H9 (cell line): Measurements from ENCODE around the gene TMEM209. TPM values are rescaled to one million over a fixed set of nuclear protein-coding genes. Genes with fewer than 3 reads are reported as not detected.

ENCODE experiments used
- DNase-seq: peaks from one replicate; pipeline ENCODE4 v3.0.0-alpha.2; 2017
- H2AFZ ChIP-seq: one replicate; pipeline ENCODE4 v1.6.1; 2013; ENCODE audit warnings: mild to moderate bottlenecking, low read length, control low read depth, moderate library complexity
- H2AK5ac ChIP-seq: 2 replicates; pipeline ENCODE4 v1.6.1; 2013; ENCODE audit warnings: low read length, control low read depth, mixed read lengths; ENCODE audit not compliant: insufficient read length
- H2BK120ac ChIP-seq: one replicate; pipeline ENCODE4 v1.6.1; 2013; ENCODE audit warnings: low read depth, mild to moderate bottlenecking, low read length, control low read depth, inconsistent platforms; ENCODE audit not compliant: poor library complexity, severe bottlenecking
- H2BK12ac ChIP-seq: 2 replicates; pipeline ENCODE4 v1.6.1; 2013; ENCODE audit warnings: low read length, control low read depth, mixed read lengths, low read depth; ENCODE audit not compliant: insufficient read length
- H2BK15ac ChIP-seq: 2 replicates; pipeline ENCODE4 v1.6.1; 2013; ENCODE audit warnings: low read depth, low read length, control low read depth
- H2BK20ac ChIP-seq: one replicate; pipeline ENCODE4 v1.6.1; 2013; ENCODE audit warnings: low read depth, mild to moderate bottlenecking, low read length, control low read depth, inconsistent platforms; ENCODE audit not compliant: poor library complexity, severe bottlenecking
- H2BK5ac ChIP-seq: 2 replicates; pipeline ENCODE4 v1.6.1; 2013; ENCODE audit warnings: low read length, control low read depth, mixed read lengths; ENCODE audit not compliant: insufficient read length
- H3K14ac ChIP-seq: 2 replicates; pipeline ENCODE4 v1.6.1; 2013; ENCODE audit warnings: low read length, control low read depth; ENCODE audit not compliant: insufficient read depth
- H3K18ac ChIP-seq: 2 replicates; pipeline ENCODE4 v1.6.1; 2013; ENCODE audit warnings: low read depth, mild to moderate bottlenecking, mixed read lengths, low read length, control low read depth; ENCODE audit not compliant: insufficient read length
- H3K23ac ChIP-seq: 2 replicates; pipeline ENCODE4 v1.6.1; 2013; ENCODE audit warnings: low read length, control low read depth, mixed read lengths, low read depth; ENCODE audit not compliant: insufficient read length
- H3K23me2 ChIP-seq: 2 replicates; pipeline ENCODE4 v1.6.1; 2013; ENCODE audit warnings: low read depth, mild to moderate bottlenecking, mixed read lengths, low read length, control low read depth; ENCODE audit not compliant: insufficient read length, poor library complexity, severe bottlenecking
- H3K27ac ChIP-seq: 2 replicates; pipeline ENCODE4 v1.5.1; 2013; ENCODE audit warnings: low read length, control low read depth, mixed read lengths, low read depth; ENCODE audit not compliant: insufficient read length
- H3K27me3 ChIP-seq: 2 replicates; pipeline ENCODE4 v1.6.1; 2013; ENCODE audit warnings: low read length, control low read depth, inconsistent platforms; ENCODE audit not compliant: insufficient read depth
- H3K4ac ChIP-seq: 2 replicates; pipeline ENCODE4 v1.6.1; 2013; ENCODE audit warnings: low read depth, mild to moderate bottlenecking, control low read depth, inconsistent platforms, low read length, moderate library complexity
- H3K4me1 ChIP-seq: 2 replicates; pipeline ENCODE4 v1.6.1; 2013; ENCODE audit warnings: low read length, control low read depth, inconsistent platforms; ENCODE audit not compliant: insufficient read depth
- H3K4me2 ChIP-seq: 2 replicates; pipeline ENCODE4 v1.6.1; 2013; ENCODE audit warnings: low read length, control low read depth, mixed read lengths; ENCODE audit not compliant: insufficient read length, insufficient read depth
- H3K56ac ChIP-seq: 2 replicates; pipeline ENCODE4 v1.6.1; 2013; ENCODE audit warnings: low read depth, mild to moderate bottlenecking, mixed read lengths, low read length, control low read depth; ENCODE audit not compliant: insufficient read length
- H3K79me1 ChIP-seq: 2 replicates; pipeline ENCODE4 v1.6.1; 2013; ENCODE audit warnings: low read depth, mild to moderate bottlenecking, moderate library complexity, low read length, control low read depth, inconsistent platforms; ENCODE audit not compliant: insufficient read depth, poor library complexity, severe bottlenecking
- H3K79me2 ChIP-seq: 2 replicates; pipeline ENCODE4 v1.6.1; 2013; ENCODE audit warnings: low read length, control low read depth, inconsistent platforms; ENCODE audit not compliant: insufficient read depth
- H3K9ac ChIP-seq: 2 replicates; pipeline ENCODE4 v1.6.1; 2013; ENCODE audit warnings: low read length, control low read depth, mixed read lengths; ENCODE audit not compliant: insufficient read length; ENCODE audit errors: extremely low read depth
- H3K9me3 ChIP-seq: one replicate; pipeline ENCODE4 v1.6.1; 2013; ENCODE audit warnings: low read depth, low read length, inconsistent platforms; ENCODE audit not compliant: control insufficient read depth
- H3T11ph ChIP-seq: one replicate; pipeline ENCODE4 v1.6.1; 2013; ENCODE audit warnings: mild to moderate bottlenecking, low read length, control low read depth, inconsistent platforms
- H4K20me1 ChIP-seq: one replicate; pipeline ENCODE4 v1.6.1; 2013; ENCODE audit not compliant: control insufficient read depth, insufficient read length, insufficient read depth
- H4K5ac ChIP-seq: 2 replicates; pipeline ENCODE4 v1.6.1; 2013; ENCODE audit warnings: low read depth, mild to moderate bottlenecking, mixed read lengths, low read length, control low read depth; ENCODE audit not compliant: insufficient read length
- H4K8ac ChIP-seq: replicated peaks from 2 replicates; pipeline ENCODE4 v1.6.1; 2013; ENCODE audit warnings: low read length, control low read depth, mixed read lengths, low read depth; ENCODE audit not compliant: insufficient read length
- H4K91ac ChIP-seq: 2 replicates; pipeline ENCODE4 v1.6.1; 2013; ENCODE audit warnings: low read depth, mild to moderate bottlenecking, moderate library complexity, mixed read lengths, low read length, control low read depth; ENCODE audit not compliant: insufficient read length
- H3K27ac Mint-ChIP-seq, 3 experiments: 2 replicates in 2 of 3; 3 replicates in 1 of 3; pipeline ENCODE4 v1.8.0; 2020 to 2021; ENCODE audit warnings: mixed read lengths in 3 of 3, mild to moderate bottlenecking in 1 of 3, moderate library complexity in 1 of 3
- H3K27me3 Mint-ChIP-seq: 2 replicates; pipeline ENCODE4 v1.8.0; 2021; ENCODE audit warnings: low read depth, mild to moderate bottlenecking, moderate library complexity, mixed read lengths
- H3K36me3 Mint-ChIP-seq, 3 experiments: 2 replicates in 2 of 3; 3 replicates in 1 of 3; pipeline ENCODE4 v1.8.0; 2020 to 2021; ENCODE audit warnings: low read depth in 3 of 3, mixed read lengths in 3 of 3; ENCODE audit not compliant: insufficient read depth in 1 of 3
- H3K4me1 Mint-ChIP-seq, 2 experiments: 2 replicates each; pipeline ENCODE4 v1.8.0; 2020; ENCODE audit warnings: mixed read lengths in 2 of 2
- H3K4me3 Mint-ChIP-seq, 2 experiments: 2 replicates in 1 of 2; 3 replicates in 1 of 2; pipeline ENCODE4 v1.8.0; 2020 to 2021; ENCODE audit warnings: mild to moderate bottlenecking in 2 of 2, mixed read lengths in 2 of 2, moderate library complexity in 1 of 2
- H3K9me3 Mint-ChIP-seq, 2 experiments: 2 replicates in 1 of 2; 3 replicates in 1 of 2; pipeline ENCODE4 v1.8.0; 2020; ENCODE audit warnings: mild to moderate bottlenecking in 2 of 2, mixed read lengths in 2 of 2, moderate library complexity in 1 of 2
- whole genome bisulfite sequencing: extraction: QIAGEN DNeasy Blood & Tissue Kit; methylation state at CpG from one replicate; pipeline ENCODE4 v1.1.7; 2013; ENCODE audit warnings: missing lambda C conversion rate, low lambda C conversion rate, mixed read lengths; ENCODE audit not compliant: insufficient read length; ENCODE audit errors: extremely low coverage; 5-methylcytosine and 5-hydroxymethylcytosine counted together
- total RNA-seq: library from RNA; stranded (reverse); gene quantifications from 2 replicates; pipeline ENCODE4 v1.2.1, GENCODE V29; 2021
- TF ChIP-seq, protein P1 (sequence below): fragments of 200-600 bp; sonication (generic); conservative IDR thresholded peaks from 3 replicates; pipeline ENCODE4 v1.8.0; 2021; ENCODE audit warnings: antibody characterized with exemption, mild to moderate bottlenecking

TMEM209 gene
- total RNA-seq, 1 experiment from 2014 or later, result 30.8 TPM

DNA sequence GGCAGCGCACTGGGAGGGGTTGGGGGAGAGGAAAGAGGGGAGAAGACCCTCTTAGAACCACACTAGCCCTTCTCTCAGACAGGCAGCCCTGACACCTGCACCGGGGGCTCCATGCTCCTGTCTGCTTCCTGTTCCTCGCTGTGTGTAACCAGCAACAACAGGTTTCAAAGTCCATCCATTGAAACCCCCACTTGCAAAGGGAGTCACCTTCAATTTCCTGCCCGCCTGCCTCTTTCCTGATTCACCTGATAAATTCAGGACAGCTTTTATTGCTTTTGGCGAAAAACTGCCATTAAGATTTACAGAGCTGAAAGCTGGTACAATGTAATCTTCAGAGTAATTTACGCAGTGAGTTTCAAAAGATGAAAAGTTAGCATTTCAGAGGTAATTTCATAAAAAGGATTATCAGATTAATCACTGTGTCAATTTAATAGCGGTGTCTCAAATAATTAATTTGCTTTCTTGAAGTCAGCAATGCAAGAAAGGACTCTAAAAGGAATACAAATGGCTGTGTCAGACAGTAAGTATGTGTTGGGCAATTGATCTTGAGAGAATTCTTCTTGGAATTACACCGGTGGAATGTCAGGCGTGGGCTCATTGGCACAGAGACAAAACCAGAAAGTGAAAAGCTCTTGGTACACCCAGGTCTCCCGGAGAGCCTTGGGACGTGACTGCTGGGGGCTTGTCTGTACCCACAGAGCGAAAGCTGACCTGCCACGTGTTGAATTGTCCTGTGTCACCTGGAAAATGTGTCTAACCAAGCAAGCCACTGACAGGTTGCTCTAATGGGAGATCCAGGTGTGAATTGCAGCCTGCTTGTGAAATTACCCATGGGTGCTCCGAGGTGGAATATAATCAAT lies 60.7 kb downstream of the TMEM209 start:
- no peak overlapping the region for H3K4me2 ChIP-seq
- no CpG with 5 or more reads among the region's 14 CpGs for WGBS

More for the DNA sequence above, 60.7 kb downstream of the TMEM209 start:
- TF ChIP-seq, protein P1, sequence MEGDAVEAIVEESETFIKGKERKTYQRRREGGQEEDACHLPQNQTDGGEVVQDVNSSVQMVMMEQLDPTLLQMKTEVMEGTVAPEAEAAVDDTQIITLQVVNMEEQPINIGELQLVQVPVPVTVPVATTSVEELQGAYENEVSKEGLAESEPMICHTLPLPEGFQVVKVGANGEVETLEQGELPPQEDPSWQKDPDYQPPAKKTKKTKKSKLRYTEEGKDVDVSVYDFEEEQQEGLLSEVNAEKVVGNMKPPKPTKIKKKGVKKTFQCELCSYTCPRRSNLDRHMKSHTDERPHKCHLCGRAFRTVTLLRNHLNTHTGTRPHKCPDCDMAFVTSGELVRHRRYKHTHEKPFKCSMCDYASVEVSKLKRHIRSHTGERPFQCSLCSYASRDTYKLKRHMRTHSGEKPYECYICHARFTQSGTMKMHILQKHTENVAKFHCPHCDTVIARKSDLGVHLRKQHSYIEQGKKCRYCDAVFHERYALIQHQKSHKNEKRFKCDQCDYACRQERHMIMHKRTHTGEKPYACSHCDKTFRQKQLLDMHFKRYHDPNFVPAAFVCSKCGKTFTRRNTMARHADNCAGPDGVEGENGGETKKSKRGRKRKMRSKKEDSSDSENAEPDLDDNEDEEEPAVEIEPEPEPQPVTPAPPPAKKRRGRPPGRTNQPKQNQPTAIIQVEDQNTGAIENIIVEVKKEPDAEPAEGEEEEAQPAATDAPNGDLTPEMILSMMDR, result no peak
- no peak for DNase-seq
- H3K27me3 Mint-ChIP-seq, result peaks cover 21% of the 10 kb centered on the region
- Histone ChIP-seq H3K9me3 (no peaks in the 10 kb centered on the region), H2BK5ac (no peak overlapping the region), H2AFZ (no peak overlapping the region), H3K14ac (no peak overlapping the region), H2BK15ac (no peak overlapping the region), H3K9ac (no peak overlapping the region), H4K8ac (no peak overlapping the region), H2BK12ac (no peak overlapping the region), H3K27ac (no peak overlapping the region), H3K79me1 (no peaks in the 10 kb centered on the region), H3T11ph (no peak overlapping the region), H4K91ac (no peak overlapping the region), H3K56ac (no peak overlapping the region), H3K27me3 (no peaks in the 10 kb centered on the region), H3K4me1 (0 out of 2 replicates have a peak, but pooled peaks cover 2% of the 10 kb centered on the region), H3K79me2 (no peaks in the 10 kb centered on the region), H4K5ac (no peak overlapping the region), H2BK120ac (no peak overlapping the region), H2AK5ac (no peak overlapping the region), H3K18ac (no peak overlapping the region), H3K23ac (no peak overlapping the region), H4K20me1 (no peaks in the 10 kb centered on the region), H2BK20ac (no peak overlapping the region), H3K4ac (no peak overlapping the region), H3K23me2 (peaks cover 9% of the 10 kb centered on the region)
- H3K36me3 Mint-ChIP-seq, result 0 out of 7 replicates have a peak, but pooled peaks cover 0 to under 1% (median 0%) of the 10 kb centered on the region in 3 experiments
- no peaks in the 10 kb centered on the region; a peak in 1 of 5 replicates for H3K9me3 Mint-ChIP-seq
- H3K27ac Mint-ChIP-seq, result peak overlapping the region in 1 of 3 experiments; percentile 70; a peak in 2 of 7 replicates
- peaks cover 27% of the 10 kb centered on the region in 2 experiments for H3K4me1 Mint-ChIP-seq
- H3K4me3 Mint-ChIP-seq, result no peak overlapping the region
